Large intestine (tissue), 3 donors: ENCODE data around the gene ABR. TPM values are rescaled to one million over a fixed set of nuclear protein-coding genes. Genes with fewer than 3 reads are reported as not detected.

Experiments
- DNase-seq, 2 donors: peaks; one replicate each; pipeline versions ENCODE4 v3.0.0 to v3.0.0-alpha.2; 2013
- H3K27ac ChIP-seq: one replicate; pipeline ENCODE4 v1.5.1; 2013; ENCODE audit warnings: low read length
- H3K27me3 ChIP-seq: 2 replicates; pipeline ENCODE4 v1.6.1; 2013; ENCODE audit warnings: low read length; ENCODE audit not compliant: control insufficient read depth, insufficient read depth
- H3K36me3 ChIP-seq: 2 replicates; pipeline ENCODE4 v1.6.1; 2013; ENCODE audit warnings: low read length; ENCODE audit not compliant: control insufficient read depth, insufficient read depth
- H3K4me1 ChIP-seq: one replicate; pipeline ENCODE4 v1.6.1; 2013; ENCODE audit warnings: low read length; ENCODE audit not compliant: control insufficient read depth, insufficient read depth
- H3K4me3 ChIP-seq: one replicate; pipeline ENCODE4 v1.5.1; 2013; ENCODE audit warnings: low read length
- H3K9me3 ChIP-seq: one replicate; pipeline ENCODE4 v1.6.1; 2013; ENCODE audit warnings: mild to moderate bottlenecking, low read depth, low read length, moderate library complexity; ENCODE audit not compliant: control insufficient read depth
- WGBS: methylation state at CpG from one replicate; pipeline ENCODE4 v1.1.5; 2013; ENCODE audit warnings: low lambda C conversion rate; ENCODE audit not compliant: insufficient coverage; 5-methylcytosine and 5-hydroxymethylcytosine counted together
- polyA plus RNA-seq: library from polyadenylated mRNA; unstranded; fragments of 120-200 nt; gene quantifications from one replicate; pipeline ENCODE4 v1.2.1, GENCODE V29; 2013

The ABR gene
- polyA plus RNA-seq, 1 donor: 125 TPM

DNA sequence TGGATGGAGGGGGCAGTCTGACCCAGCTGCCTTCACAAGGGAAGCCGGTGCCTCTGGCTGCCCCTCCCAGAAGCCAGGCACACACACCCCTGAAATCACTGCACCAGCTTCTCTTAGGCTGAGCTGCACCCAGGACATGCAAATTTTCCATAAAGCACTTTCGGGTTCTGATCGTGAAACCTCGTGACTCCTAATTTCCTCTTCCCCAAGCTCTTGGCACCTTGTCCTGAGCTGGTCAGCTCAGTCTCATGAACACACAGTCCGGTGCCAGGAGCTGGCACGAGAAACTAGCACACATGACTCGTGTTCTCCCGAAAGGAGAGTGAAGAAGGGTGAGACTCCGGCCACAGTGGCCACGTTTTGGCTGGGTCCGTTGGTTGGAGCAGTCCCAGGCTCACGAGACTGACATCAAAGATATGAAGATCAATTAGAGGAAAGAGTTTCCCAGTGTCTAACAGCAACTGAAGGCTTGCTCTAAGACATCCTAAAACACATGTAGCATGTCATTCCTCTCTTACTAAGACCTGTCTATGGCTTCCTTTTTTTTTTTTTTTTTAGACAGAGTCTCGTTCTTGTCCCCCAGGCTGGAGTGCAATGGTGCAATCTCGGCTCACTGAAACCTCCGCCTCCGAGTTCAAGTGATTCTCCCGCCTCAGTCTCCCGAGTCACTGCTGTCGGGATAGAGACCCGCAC lies 9.2 kb upstream of the ABR start:
- H3K4me3 ChIP-seq: no peak overlapping the region
- WGBS: 40% methylated on average over 1 of the region's 20 CpGs

DNA sequence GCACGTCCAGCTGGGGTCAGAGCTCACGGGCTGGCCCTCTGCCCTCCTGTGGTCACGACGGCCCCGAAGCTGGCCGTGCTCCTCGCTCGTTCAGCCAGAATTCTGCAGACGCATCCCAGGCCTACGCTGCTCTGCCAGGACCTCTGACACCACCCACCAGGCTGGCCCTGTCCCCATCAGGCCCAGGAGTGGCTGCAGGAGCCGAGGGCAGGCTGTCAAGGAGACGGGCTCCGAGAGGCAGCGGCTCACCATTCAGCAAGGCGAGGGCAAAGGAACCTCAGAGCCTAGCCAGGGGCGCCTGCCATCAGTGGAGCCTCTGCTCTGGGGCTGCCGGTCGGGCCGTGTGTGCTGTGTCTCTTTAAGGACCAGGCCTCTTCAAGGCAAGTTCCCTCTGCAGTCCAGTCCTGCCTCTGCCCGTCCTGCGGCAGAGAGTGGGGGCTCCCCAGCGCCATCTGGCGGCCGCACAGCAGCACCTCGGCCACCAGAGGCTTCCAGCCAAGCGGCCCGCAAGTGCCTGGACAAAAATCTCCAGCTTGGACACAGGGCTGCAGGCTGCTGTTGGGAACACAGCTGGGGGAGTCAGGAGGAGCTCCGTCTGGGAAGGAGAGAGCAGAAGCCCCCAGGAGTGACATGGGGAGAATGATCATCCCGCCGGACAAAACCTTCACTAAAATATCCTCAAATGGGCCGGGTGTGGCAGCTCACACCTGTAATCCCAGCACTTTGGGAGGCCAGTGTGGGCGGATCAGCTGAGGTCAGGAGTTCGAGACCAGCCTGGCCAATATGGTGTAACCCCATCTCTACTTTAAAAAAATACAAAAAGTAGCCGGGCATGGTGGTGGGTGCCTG lies 7.4 kb upstream of the ABR start:
- Histone ChIP-seq H3K4me1 (no peaks in the 10 kb centered on the region), H3K9me3 (no peaks in the 10 kb centered on the region), H3K27me3 (peaks cover 9% of the 10 kb centered on the region), H3K27ac (no peak overlapping the region), H3K36me3 (no peaks in the 10 kb centered on the region), H3K4me3 (no peak overlapping the region)
- DNase-seq: peak; percentile 72 to 78
- no CpG with 5 or more reads among the region's 34 CpGs for WGBS

More for the DNA sequence above, 9.2 kb upstream of the ABR start:
- Histone ChIP-seq H3K9me3 (no peaks in the 10 kb centered on the region), H3K4me1 (no peaks in the 10 kb centered on the region), H3K27me3 (peaks cover 9% of the 10 kb centered on the region), H3K36me3 (no peaks in the 10 kb centered on the region), H3K27ac (no peak overlapping the region)
- no peak for DNase-seq

DNA sequence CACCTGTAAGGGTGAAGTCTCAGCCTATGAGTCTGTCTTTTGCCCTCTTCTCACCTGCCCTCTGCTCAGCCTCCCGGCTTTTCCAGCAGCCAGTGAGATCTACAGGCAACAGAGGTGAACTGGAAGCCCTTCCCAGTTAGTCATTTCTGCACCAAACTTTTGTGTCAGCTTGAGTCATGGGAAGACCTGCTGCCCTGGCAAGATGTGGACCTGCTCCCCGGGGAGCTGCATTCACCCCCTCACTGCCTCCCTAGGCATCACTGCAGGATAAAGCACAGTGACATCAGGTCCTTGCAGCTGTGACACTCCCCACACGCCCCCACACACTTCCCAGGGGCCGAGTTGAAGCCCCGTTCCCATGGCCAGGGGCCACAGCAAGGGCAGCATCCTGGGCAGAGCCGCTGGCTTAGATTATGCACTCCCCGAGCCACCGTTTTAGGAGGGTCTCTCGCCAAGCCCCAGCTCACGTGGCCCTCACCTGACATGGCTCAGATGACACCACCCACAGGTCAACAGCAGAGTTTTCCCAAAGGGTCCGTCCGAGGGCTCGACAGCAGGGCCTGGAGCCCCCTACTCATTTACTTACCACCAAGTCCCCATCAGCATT lies 6.5 kb upstream of the ABR start:
- Histone ChIP-seq H3K36me3 (no peaks in the 10 kb centered on the region), H3K27me3 (peaks cover 18% of the 10 kb centered on the region), H3K27ac (no peak overlapping the region), H3K9me3 (no peaks in the 10 kb centered on the region), H3K4me3 (no peak overlapping the region), H3K4me1 (no peaks in the 10 kb centered on the region)
- DNase-seq: no peak
- WGBS: no CpG with 5 or more reads among the region's 13 CpGs

DNA sequence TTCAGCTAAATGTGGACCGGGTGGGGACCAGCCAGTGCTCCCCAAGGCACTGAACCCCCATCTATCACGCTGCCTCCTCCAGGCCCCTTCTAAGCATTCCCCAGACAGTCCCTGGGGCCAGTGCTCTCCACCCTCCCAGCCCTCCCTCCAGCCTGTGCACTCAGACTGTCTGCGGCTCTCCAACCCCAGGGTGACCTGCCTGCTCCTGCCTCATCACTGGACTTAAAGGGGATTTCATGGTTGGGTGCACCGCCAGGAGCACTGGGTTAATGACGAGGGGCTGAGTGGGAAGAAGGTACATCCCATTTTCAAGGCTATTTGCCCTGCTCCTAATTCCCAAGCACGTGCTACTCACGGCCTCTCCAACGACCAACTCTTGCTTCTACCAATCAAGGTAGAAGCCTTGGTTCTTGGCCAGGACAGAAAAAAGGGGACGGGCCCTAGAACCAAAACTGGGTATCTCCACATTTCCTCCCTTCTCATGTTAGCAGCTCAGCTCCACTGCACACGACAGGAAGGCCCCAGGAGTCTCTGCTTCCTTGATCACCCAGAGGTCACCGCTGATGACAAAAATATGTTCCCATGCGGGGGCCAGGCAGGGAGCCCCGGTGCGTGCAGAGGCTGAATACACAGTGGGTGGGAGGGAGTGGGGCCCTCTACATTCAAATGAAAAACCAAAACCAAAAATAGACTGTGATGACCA lies 3.5 kb upstream of the ABR start:
- H3K4me3 ChIP-seq: no peak overlapping the region
- WGBS: 60% methylated on average over 1 of the region's 14 CpGs
- DNase-seq: no peak

DNA sequence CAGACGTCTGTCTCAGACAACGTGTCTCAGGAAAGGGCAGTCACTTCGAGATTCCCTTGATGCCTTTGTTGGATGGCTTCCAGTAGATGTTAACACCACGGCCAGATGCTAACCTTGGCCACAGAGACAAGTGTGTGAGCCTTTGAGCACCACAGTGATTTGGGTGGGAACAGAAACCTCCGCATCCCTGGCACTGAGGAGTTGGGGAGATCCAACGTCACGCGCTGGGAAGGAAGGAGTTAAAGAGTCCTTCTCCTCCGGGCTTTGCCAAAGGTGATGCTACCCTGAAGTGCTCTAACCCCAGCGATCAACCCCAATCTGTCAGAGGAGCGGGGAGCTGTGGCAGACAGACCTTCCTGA lies 3.0 kb upstream of the ABR start:
- H3K9me3 ChIP-seq: peaks cover 2% of the 10 kb centered on the region
- peaks cover 46% of the 10 kb centered on the region for H3K27me3 ChIP-seq
- H3K36me3 ChIP-seq: no peaks in the 10 kb centered on the region
- no CpG with 5 or more reads among the region's 11 CpGs for WGBS
- no peak overlapping the region for H3K4me3 ChIP-seq
- H3K4me1 ChIP-seq: peaks cover 3% of the 10 kb centered on the region
- no peak overlapping the region for H3K27ac ChIP-seq
- DNase-seq: no peak

More for the DNA sequence above, 3.5 kb upstream of the ABR start:
- H3K36me3 ChIP-seq: no peaks in the 10 kb centered on the region
- H3K9me3 ChIP-seq: peaks cover 2% of the 10 kb centered on the region
- H3K4me1 ChIP-seq: peaks cover 3% of the 10 kb centered on the region
- peaks cover 41% of the 10 kb centered on the region for H3K27me3 ChIP-seq
- H3K27ac ChIP-seq: no peak overlapping the region

DNA sequence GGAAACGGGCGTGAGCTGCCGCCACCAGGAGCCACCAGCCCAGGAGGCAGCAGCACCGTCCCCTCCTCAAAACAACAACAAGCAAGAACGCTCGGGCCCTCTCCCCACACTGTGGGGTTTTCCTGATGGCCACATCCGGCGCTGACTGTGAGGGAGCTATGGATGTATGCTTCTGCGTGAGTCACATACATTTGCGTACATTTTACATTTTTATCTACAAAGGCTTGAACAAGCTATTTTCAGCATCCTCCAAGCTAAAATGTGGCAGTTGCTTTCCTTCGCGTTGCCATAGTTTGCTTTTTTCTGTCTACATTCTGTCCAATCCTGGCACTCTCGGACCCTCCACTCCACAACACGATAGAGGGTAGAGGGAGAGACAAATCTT lies 2.0 kb upstream of the ABR start:
- Histone ChIP-seq H3K4me3 (no peak overlapping the region), H3K4me1 (peaks cover 3% of the 10 kb centered on the region), H3K27me3 (peaks cover 55% of the 10 kb centered on the region), H3K27ac (no peak overlapping the region), H3K9me3 (peaks cover 2% of the 10 kb centered on the region), H3K36me3 (no peaks in the 10 kb centered on the region)
- DNase-seq: no peak
- 40% methylated on average over 4 of the region's 14 CpGs for WGBS

DNA sequence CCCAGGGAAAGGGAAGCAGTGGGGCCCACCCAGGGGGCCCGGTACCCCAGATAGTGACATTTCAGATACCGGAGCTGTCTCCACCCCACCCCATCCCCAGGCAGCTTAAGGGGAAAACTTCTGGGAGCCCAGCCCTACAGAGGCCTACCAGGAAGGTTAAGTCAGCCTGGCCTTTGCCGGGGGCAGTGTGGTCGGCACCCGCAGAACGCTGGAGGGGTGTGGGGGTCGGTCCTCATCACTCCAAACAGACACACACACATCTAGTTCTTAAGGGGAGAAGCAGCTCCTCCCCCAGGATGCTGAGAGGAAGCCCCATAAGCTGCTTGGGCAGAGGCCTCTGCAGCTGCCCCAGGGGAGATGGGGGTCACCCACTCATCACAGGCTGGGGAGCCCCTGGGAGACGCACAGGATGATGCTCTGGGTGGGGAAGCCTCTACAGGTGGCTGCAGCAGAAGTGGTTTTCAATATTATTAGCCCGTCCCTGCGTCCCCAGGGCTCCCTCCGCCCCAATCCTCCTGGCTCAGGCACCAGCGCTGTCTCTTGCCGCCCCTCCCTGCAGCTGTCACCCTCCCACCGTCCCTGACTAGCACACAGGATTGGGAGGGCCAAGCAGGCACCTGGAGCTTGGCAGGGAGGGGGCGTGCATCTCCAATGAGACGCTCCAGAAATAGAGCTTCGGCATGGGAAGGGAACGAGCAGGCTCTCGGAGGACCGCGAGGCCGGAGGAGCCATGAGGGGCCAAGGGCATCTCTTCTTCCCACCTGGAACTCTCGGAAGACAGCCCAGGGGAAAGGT lies 1.4 kb upstream of the ABR start:
- Histone ChIP-seq H3K27ac (no peak overlapping the region), H3K4me3 (no peak overlapping the region), H3K9me3 (peaks cover 2% of the 10 kb centered on the region), H3K36me3 (no peaks in the 10 kb centered on the region), H3K27me3 (peaks cover 56% of the 10 kb centered on the region), H3K4me1 (peaks cover 3% of the 10 kb centered on the region)
- no peak for DNase-seq
- WGBS: no CpG with 5 or more reads among the region's 23 CpGs

DNA sequence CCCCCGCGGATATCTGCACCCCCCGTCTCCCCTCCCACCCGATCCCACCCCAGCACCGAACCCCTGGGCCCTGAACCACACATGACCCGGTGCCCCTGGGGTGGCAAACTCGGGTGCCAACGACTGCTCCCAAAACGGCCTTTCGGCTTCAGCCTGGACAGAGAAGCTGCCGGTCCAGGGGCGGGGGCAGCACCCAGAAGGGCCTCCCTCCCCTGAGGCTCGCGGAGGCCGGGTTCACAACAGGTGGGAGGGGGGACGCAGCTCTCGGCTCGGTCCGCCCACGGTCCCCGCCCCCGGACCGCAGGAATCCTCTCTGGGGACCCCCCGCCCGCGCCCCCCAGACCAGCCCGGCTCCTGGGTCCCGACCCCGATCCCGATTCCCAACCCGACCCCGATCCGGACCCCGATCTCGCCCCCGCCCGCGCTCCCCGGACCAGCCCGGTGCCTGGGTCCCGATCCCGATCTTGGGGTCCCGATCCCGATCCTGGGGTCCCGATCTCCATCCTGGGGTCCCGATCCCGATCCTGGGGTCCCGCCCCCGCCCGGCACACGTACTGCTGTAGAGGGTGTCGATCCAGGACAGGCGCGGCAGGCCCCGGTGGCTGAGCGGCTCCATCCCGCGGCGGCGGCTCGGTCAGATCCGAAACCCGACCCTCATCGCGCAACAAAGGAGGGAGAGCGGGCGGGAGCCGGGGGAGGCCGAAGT lies 516 bp downstream of the ABR start:
- Histone ChIP-seq H3K4me1 (peaks cover 3% of the 10 kb centered on the region), H3K27ac (no peak overlapping the region), H3K9me3 (peaks cover 2% of the 10 kb centered on the region), H3K4me3 (peak overlapping the region; percentile 54), H3K27me3 (peaks cover 58% of the 10 kb centered on the region), H3K36me3 (no peaks in the 10 kb centered on the region)
- DNase-seq: no peak
- no CpG with 5 or more reads among the region's 69 CpGs for WGBS

DNA sequence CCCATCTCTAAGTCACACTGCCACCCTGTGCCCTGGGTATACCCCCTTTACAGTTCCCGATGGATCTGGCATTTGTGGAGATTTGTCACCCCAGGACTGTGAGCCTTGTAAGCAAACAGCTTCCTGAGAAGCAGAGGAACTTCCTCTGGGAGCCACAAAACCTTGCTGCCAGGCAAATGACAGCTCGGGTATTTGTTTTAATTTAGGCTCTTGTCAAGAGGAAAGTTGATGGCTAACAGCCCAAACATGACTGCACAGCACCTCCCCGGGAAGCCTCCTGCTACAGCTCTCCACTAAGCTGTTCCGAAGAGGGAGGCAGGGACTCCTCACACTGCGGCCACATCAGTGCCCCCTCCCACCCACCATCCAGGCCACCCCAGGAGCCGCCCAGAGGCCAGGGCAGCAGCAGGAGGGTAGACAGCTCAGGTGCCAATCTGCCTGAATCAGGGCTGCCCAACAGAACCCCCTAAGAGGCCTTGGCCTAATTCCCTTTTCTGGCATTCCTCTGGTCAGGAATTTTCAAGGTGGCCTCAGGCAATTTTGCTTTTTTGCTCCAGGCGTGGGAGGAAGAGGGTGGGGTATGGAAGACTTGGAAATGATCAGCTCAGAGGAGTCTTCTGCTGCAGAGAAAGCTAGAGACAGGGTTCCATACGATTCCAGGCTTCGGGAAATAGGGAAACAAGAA lies 2.6 kb downstream of the ABR start:
- Histone ChIP-seq H3K27me3 (peaks cover 52% of the 10 kb centered on the region), H3K4me3 (no peak overlapping the region), H3K4me1 (peaks cover 3% of the 10 kb centered on the region), H3K9me3 (peaks cover 2% of the 10 kb centered on the region), H3K27ac (no peak overlapping the region), H3K36me3 (no peaks in the 10 kb centered on the region)
- no peak for DNase-seq
- 50% methylated on average over 1 of the region's 9 CpGs for WGBS
